Measurements from ENCODE around the gene ARSI. TPM values are rescaled to one million over a fixed set of nuclear protein-coding genes. Genes with fewer than 3 reads are reported as not detected.

ARSI gene
- total and polyA plus RNA-seq, 8 donors: 0.14 to 0.87 (median 0.24) TPM; not detected in 3

- Histone ChIP-seq H3K9me3 (no peaks in the 10 kb centered on the region), H3K36me3 (no peaks in the 10 kb centered on the region), H3K4me3 (no peak overlapping the region), H3K4me1 (no peaks in the 10 kb centered on the region), H3K27ac (no peak overlapping the region), H3K27me3 (no peaks in the 10 kb centered on the region)
- WGBS, 2 donors: 70 to 74% methylated on average over 8 of the region's 8 CpGs
- FAIRE-seq (no peak), DNase-seq (no peak), ATAC-seq (no peak)
- intact Hi-C loops (cut with DNase I): no loop called here
- TF ChIP-seq, protein P1, sequence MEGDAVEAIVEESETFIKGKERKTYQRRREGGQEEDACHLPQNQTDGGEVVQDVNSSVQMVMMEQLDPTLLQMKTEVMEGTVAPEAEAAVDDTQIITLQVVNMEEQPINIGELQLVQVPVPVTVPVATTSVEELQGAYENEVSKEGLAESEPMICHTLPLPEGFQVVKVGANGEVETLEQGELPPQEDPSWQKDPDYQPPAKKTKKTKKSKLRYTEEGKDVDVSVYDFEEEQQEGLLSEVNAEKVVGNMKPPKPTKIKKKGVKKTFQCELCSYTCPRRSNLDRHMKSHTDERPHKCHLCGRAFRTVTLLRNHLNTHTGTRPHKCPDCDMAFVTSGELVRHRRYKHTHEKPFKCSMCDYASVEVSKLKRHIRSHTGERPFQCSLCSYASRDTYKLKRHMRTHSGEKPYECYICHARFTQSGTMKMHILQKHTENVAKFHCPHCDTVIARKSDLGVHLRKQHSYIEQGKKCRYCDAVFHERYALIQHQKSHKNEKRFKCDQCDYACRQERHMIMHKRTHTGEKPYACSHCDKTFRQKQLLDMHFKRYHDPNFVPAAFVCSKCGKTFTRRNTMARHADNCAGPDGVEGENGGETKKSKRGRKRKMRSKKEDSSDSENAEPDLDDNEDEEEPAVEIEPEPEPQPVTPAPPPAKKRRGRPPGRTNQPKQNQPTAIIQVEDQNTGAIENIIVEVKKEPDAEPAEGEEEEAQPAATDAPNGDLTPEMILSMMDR (IDR thresholded peaks at IDR 0.05): no peak
These were observed 20.7 kb downstream of the ARSI start for GRCh38 chr5:150281987-150282386.

DNA sequence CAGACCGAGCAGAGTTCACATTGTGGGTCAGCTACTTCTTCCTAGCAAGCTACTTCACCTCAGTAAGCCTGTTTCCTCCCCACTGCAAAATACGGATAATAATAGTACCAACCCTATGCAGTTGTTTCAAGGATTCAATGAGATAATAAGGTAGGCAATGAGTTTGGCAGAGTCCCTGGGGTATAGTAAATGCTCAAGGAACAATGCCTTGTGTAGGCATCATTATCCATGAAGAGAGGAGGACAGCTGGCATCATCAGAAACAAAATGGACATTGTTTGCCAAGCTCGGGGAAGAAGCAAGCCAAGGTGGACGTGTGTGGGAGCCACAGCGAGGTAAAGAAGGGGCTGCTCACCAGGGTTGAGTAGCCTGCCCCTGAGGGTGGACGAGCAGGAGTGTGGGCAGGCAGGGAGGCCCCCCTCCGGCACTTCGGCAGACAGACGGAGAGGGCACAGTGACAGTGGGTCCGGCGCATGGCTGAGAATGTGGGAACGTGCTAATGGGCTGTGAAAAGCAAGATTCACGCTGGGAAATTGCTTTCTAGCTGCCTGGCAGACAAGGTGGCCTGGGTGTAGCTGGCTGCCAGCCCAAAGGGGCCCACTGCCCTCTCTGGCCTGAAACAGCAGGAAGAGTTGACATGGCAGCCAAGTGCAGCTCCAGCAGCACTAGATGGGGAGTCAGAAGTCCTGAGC lies 23.2 kb downstream of the ARSI start:
- 74 to 77% methylated on average over 13 of the region's 13 CpGs for WGBS, 2 donors
- Histone ChIP-seq H3K4me1 (no peaks in the 10 kb centered on the region), H3K27me3 (no peaks in the 10 kb centered on the region), H3K9me3 (no peaks in the 10 kb centered on the region), H3K4me3 (no peak overlapping the region), H3K36me3 (no peaks in the 10 kb centered on the region), H3K27ac (no peak overlapping the region)
- no peak for DNase-seq
- no peak for FAIRE-seq
- ATAC-seq: no peak
- TF ChIP-seq, protein P1 (IDR thresholded peaks at IDR 0.05): no peak
- intact Hi-C loops (cut with DNase I): loop anchor here in 1 of 3 donors (10.0 kb wide), 1 partner anchor 155 kb away; no protein-coding TSS in a partner anchor

GRCh38 chr5:150278916-150279315 lies 23.8 kb downstream of the ARSI start:
- no peaks in the 10 kb centered on the region for H3K27me3 ChIP-seq
- H3K4me3 ChIP-seq: no peak overlapping the region
- no peak for DNase-seq
- H3K4me1 ChIP-seq: no peaks in the 10 kb centered on the region
- intact Hi-C loops (cut with DNase I): loop anchor here in 1 of 3 donors (10.0 kb wide), 1 partner anchor 156 kb away; no protein-coding TSS in a partner anchor
- TF ChIP-seq, protein P1 (IDR thresholded peaks at IDR 0.05): no peak
- H3K9me3 ChIP-seq: no peaks in the 10 kb centered on the region
- H3K36me3 ChIP-seq: no peaks in the 10 kb centered on the region
- 89 to 93% methylated on average over 6 of the region's 6 CpGs for WGBS, 2 donors
- ATAC-seq: no peak
- no peak for FAIRE-seq
- H3K27ac ChIP-seq: no peak overlapping the region

- Histone ChIP-seq H3K36me3 (no peaks in the 10 kb centered on the region), H3K27ac (no peak overlapping the region), H3K27me3 (no peaks in the 10 kb centered on the region), H3K4me1 (no peaks in the 10 kb centered on the region), H3K4me3 (no peak overlapping the region), H3K9me3 (no peaks in the 10 kb centered on the region)
- intact Hi-C loops (cut with DNase I): loop anchor here in 1 of 3 donors (10.0 kb wide), 1 partner anchor 157 kb away; no protein-coding TSS in a partner anchor
- DNase-seq (no peak), FAIRE-seq (no peak), ATAC-seq (no peak)
- TF ChIP-seq, protein P1 (IDR thresholded peaks at IDR 0.05): no peak
- whole genome bisulfite sequencing, 2 donors: 64 to 66% methylated on average over 7 of the region's 7 CpGs
These were observed 24.5 kb downstream of the ARSI start for GRCh38 chr5:150278046-150278730.

All from pancreas (tissue), 10 donors.